Type B pancreatic cell (in vitro differentiated cells): Measurements from ENCODE around the gene UPK3BL2. TPM values are rescaled to one million over a fixed set of nuclear protein-coding genes. Genes with fewer than 3 reads are reported as not detected.
"Not testable (repeated sequence)": the region's sequence is repeated elsewhere in the genome, so short reads cannot be mapped to it uniquely, and the experiment has no call there.

Experiments used
- DNase-seq: peaks from one replicate; pipeline ENCODE4 v3.0.0; 2021; ENCODE audit warnings: mixed read lengths; ENCODE audit not compliant: unreplicated experiment; ENCODE audit errors: extremely low spot score
- H3K27ac Mint-ChIP-seq: 2 replicates; pipeline ENCODE4 v1.8.0; 2021; ENCODE audit warnings: mild to moderate bottlenecking, mixed read lengths
- H3K27me3 Mint-ChIP-seq: 2 replicates; pipeline ENCODE4 v1.8.0; 2021; ENCODE audit warnings: mixed read lengths
- H3K36me3 Mint-ChIP-seq: 2 replicates; pipeline ENCODE4 v1.8.0; 2021; ENCODE audit warnings: mixed read lengths
- H3K4me1 Mint-ChIP-seq: one replicate; pipeline ENCODE4 v1.8.0; 2021; ENCODE audit warnings: mixed read lengths; ENCODE audit not compliant: unreplicated experiment
- H3K4me3 Mint-ChIP-seq: 2 replicates; pipeline ENCODE4 v1.8.0; 2021; ENCODE audit warnings: mild to moderate bottlenecking, mixed read lengths
- H3K9me3 Mint-ChIP-seq: 2 replicates; pipeline ENCODE4 v1.8.0; 2021; ENCODE audit warnings: mixed read lengths
- total RNA-seq: library from RNA; stranded (reverse); gene quantifications from 2 replicates; pipeline ENCODE4 v1.2.1, GENCODE V29; 2021; ENCODE audit warnings: low replicate concordance

The UPK3BL2 gene
- total RNA-seq, 1 donor from 2014 or later: 19.5 TPM

- H3K4me3 Mint-ChIP-seq, H3K27me3 Mint-ChIP-seq, H3K27ac Mint-ChIP-seq, H3K36me3 Mint-ChIP-seq, H3K9me3 Mint-ChIP-seq, DNase-seq, H3K4me1 Mint-ChIP-seq: not testable (repeated sequence)
Measured at GRCh38 chr7:102505298-102506185, 38.0 kb downstream of the UPK3BL2 start.

DNA sequence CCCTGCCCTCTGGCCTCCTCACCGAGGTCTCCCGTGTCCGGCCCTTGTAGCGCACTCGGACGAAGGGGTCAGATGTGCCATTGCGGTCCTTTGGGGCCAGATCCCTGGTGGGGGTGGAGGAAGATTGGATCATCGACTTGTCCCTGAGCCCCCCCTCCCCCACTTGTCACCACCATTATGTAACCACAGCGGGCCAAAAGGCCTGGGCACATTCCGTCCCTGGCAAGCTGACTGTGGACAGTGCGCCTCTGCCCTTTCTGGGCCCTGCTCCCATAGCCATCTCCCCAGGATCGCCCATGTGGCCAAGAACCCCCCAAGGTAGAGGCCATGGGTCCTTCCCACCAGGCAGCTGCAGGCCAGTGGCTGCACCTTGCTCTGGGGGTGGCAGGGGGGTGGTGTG lies 40.4 kb downstream of the UPK3BL2 start:
- H3K9me3 Mint-ChIP-seq, DNase-seq, H3K27ac Mint-ChIP-seq, H3K4me1 Mint-ChIP-seq, H3K36me3 Mint-ChIP-seq, H3K27me3 Mint-ChIP-seq, H3K4me3 Mint-ChIP-seq: not testable (repeated sequence)

DNA sequence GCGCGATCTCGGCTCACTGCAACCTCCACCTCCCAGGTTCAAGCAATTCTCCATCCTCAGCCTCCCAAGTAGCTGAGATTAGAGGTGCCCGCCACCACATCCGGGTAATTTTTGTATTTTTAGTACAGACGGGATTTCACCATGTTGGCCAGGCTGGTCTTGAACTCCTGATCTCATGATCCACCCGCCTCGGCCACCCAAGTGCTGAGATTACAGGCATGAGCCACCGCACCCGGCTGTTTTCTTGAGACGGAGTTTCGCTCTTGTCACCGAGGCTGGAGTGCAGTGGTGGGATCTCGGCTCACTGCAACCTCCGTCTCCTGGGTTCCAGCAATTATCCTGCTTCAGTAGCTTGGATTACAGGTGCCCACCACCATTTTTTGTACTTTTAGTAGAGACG lies 45.2 kb downstream of the UPK3BL2 start:
- H3K4me3 Mint-ChIP-seq, H3K27me3 Mint-ChIP-seq, H3K36me3 Mint-ChIP-seq, DNase-seq, H3K27ac Mint-ChIP-seq, H3K9me3 Mint-ChIP-seq, H3K4me1 Mint-ChIP-seq: not testable (repeated sequence)

DNA sequence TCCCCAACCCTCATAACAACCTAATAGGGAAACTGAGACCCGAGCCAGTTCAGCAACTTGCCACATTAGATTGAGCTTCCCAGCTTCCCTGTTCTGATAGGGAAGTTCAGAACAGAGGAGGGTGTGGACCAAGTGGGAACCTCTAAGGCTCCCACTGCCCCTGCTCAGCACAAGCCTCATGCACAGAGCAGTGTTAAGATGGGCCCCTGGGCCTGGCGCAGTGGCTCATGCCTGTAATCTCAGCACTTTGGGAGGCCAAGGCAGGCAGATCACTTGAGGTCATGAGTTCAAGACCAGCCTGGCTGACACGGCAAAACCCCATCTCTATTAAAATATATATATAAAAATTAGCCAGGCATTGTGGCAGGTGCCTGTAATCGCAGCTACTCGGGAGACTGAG lies 46.2 kb downstream of the UPK3BL2 start:
- not testable (repeated sequence) for H3K9me3 Mint-ChIP-seq, H3K4me3 Mint-ChIP-seq, H3K36me3 Mint-ChIP-seq, H3K27me3 Mint-ChIP-seq, H3K4me1 Mint-ChIP-seq, DNase-seq, H3K27ac Mint-ChIP-seq

DNA sequence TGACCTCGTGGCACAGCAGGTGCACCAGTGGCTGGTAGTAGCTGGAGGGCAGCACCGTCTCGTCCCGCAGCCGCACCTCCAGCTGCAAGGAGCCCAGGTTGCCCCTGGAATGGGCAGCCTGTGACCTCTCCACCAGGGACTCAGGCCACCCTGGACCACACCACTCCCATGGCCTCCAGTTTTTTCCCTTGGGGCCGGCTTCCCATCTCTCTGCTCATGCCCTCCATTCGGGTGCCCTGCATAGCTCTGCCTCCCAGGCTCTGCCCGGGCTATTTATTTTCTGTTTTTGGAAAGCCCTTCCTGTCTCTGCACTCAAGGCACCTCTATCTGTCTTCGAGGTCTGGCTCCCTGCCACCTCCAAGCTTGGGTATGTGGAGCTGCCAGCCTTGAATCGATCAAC lies 46.6 kb downstream of the UPK3BL2 start:
- H3K27ac Mint-ChIP-seq, H3K27me3 Mint-ChIP-seq, H3K36me3 Mint-ChIP-seq, H3K9me3 Mint-ChIP-seq, DNase-seq, H3K4me3 Mint-ChIP-seq, H3K4me1 Mint-ChIP-seq: not testable (repeated sequence)

DNA sequence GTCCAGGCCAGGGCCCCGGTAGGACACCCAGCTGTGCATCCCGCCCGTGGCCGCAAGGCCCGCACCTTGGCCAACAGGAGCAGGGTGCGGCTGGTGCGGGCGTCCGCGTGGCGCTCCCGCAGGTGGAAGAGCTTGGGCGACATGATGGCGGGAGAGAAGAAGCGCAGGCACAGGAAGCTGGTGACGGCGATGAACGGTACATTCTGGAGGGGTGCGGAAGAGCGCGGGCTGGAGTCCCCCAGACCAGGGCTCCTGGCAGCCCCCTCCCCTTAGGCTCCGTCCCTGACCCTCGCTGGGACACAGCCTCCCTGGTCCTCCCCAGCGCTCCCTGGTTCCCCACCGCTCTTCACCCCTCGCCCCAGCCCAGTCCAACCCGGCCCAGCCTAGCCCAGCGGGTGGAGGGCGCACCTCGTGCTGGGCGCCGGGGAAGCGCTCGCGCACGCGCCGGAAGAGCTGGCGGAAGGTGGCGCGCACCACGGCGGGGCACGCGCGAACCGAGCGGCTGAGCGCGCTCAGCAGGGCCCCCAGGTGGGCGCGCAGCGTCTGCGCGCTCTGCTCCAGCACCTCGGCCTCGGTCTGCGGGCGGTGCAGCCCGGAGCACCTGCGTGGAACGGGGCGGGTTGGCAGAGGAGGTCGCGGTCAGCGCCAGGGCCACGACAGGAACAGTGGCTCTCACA lies 48.9 kb downstream of the UPK3BL2 start:
- H3K4me1 Mint-ChIP-seq, H3K4me3 Mint-ChIP-seq, H3K27ac Mint-ChIP-seq, H3K9me3 Mint-ChIP-seq, DNase-seq, H3K27me3 Mint-ChIP-seq, H3K36me3 Mint-ChIP-seq: not testable (repeated sequence)

- H3K4me3 Mint-ChIP-seq, H3K9me3 Mint-ChIP-seq, H3K36me3 Mint-ChIP-seq, H3K4me1 Mint-ChIP-seq, DNase-seq, H3K27me3 Mint-ChIP-seq, H3K27ac Mint-ChIP-seq: not testable (repeated sequence)
Measured at GRCh38 chr7:102494026-102494425, 49.5 kb downstream of the UPK3BL2 start.

DNA sequence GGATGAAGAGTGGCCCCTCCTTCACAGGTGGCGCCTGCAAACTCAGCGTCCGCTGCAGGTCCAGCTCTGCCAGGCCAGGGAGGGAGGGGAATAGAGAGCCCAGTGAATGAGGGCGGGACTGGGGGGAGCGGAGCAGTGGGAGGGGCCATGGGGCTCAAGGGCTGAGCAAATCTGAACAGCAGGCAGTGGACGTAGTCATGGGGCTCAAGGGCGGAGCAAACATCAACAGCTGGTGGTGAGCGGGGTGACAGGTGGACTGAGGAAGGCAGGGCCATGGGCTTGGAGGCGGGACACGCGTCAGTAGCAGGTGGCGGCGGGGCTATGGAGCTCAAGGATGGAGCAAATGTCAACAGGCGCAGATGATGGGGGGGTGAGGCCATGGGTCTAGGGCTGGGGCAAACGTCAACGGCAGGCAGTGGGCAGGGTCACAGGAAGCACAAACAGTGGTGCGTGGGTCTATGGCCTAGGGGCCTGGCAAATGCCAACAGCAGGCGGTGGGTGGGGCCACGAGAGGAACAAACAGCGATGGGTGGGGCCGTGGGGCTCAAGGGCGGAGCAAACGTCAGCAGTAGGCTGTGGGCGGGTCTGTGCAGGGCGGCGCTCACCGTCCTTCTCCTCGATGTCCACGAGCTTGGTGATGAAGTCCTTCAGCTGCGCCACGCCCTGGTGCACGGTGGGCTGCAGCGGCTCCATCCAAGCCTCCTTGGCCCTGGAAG lies 50.1 kb downstream of the UPK3BL2 start:
- not testable (repeated sequence) for H3K36me3 Mint-ChIP-seq, H3K4me3 Mint-ChIP-seq, H3K27ac Mint-ChIP-seq, DNase-seq, H3K9me3 Mint-ChIP-seq, H3K27me3 Mint-ChIP-seq, H3K4me1 Mint-ChIP-seq

DNA sequence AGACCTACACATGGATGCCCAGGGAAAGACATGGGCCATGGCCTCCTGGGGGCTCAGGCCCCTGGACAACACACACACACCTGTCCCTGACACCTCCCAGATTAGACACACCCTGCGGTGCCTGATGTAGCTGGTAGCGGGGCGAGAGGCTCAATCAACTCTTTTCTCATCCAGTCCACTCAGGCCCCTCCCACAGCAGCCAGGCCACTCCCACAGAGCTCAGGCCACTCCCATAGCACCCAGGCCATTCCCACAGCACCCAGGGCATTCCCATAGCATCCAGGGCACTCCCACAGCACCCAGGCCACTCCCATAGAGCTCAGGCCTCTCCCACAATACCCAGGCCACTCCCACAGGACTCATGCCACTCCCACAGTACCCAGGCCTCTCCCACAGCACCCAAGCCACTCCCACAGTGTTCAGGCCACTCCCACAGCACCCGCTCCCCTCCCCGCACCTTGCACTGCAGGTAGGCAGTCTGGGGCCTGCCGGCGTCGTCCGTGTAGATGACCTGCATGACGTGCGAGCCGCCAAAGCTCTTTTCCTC lies 52.9 kb downstream of the UPK3BL2 start:
- not testable (repeated sequence) for H3K27ac Mint-ChIP-seq, H3K4me3 Mint-ChIP-seq, H3K27me3 Mint-ChIP-seq, H3K4me1 Mint-ChIP-seq, H3K36me3 Mint-ChIP-seq, H3K9me3 Mint-ChIP-seq
- DNase-seq: peak; percentile 62

Other genes starting within 250 kb of the UPK3BL2 start
- gene SPDYE6, start 187.3 kb downstream of the UPK3BL2 start, total RNA-seq: not detected in 2 replicates
- 28.2 and 34.0 TPM in 2 replicates for gene PRKRIP1, start 147.3 kb downstream of the UPK3BL2 start, total RNA-seq
- 23.1 and 34.9 TPM in 2 replicates for gene ORAI2, start 110.1 kb downstream of the UPK3BL2 start, total RNA-seq
- 11.2 and 13.3 TPM in 2 replicates for gene ALKBH4, start 78.8 kb downstream of the UPK3BL2 start, total RNA-seq
- gene LRWD1, start 78.7 kb downstream of the UPK3BL2 start, total RNA-seq: 16.5 and 23.5 TPM in 2 replicates
- 45.2 and 48.1 TPM in 2 replicates for gene POLR2J, start 64.8 kb downstream of the UPK3BL2 start, total RNA-seq
- 5.5 and 7.1 TPM in 2 replicates for gene RASA4B, start 25.9 kb downstream of the UPK3BL2 start, total RNA-seq
- not detected in 2 replicates for gene SPDYE2, start 7.5 kb upstream of the UPK3BL2 start, total RNA-seq
- 13.2 and 24.0 TPM in 2 replicates for gene POLR2J3, start 28.9 kb upstream of the UPK3BL2 start, total RNA-seq
- 14.6 and 23.5 TPM in 2 replicates for gene RASA4, start 73.1 kb upstream of the UPK3BL2 start, total RNA-seq
- 53.3 and 77.1 TPM in 2 replicates for gene UPK3BL1, start 99.1 kb upstream of the UPK3BL2 start, total RNA-seq
- gene SPDYE2B, start 106.6 kb upstream of the UPK3BL2 start, total RNA-seq: not detected in 2 replicates
- gene POLR2J2, start 128.0 kb upstream of the UPK3BL2 start, total RNA-seq: 6.8 and 9.4 TPM in 2 replicates
- gene FAM185A, start 205.3 kb upstream of the UPK3BL2 start, total RNA-seq: 8.6 and 8.7 TPM in 2 replicates